GM21576 (cell line): Measurements from ENCODE around the gene MTRF1L.
A peak's percentile ranks its signal among the peaks of the same experiment; 100 is the strongest.

ENCODE experiments used
- ATAC-seq: cut with Tn5 transposase; IDR thresholded peaks from one replicate; pipeline ENCODE4 v1.9.1; 2021; ENCODE audit warnings: mild to moderate bottlenecking, moderate library complexity; ENCODE audit not compliant: unreplicated experiment

The MTRF1L gene, protein sequence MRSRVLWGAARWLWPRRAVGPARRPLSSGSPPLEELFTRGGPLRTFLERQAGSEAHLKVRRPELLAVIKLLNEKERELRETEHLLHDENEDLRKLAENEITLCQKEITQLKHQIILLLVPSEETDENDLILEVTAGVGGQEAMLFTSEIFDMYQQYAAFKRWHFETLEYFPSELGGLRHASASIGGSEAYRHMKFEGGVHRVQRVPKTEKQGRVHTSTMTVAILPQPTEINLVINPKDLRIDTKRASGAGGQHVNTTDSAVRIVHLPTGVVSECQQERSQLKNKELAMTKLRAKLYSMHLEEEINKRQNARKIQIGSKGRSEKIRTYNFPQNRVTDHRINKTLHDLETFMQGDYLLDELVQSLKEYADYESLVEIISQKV

DNA sequence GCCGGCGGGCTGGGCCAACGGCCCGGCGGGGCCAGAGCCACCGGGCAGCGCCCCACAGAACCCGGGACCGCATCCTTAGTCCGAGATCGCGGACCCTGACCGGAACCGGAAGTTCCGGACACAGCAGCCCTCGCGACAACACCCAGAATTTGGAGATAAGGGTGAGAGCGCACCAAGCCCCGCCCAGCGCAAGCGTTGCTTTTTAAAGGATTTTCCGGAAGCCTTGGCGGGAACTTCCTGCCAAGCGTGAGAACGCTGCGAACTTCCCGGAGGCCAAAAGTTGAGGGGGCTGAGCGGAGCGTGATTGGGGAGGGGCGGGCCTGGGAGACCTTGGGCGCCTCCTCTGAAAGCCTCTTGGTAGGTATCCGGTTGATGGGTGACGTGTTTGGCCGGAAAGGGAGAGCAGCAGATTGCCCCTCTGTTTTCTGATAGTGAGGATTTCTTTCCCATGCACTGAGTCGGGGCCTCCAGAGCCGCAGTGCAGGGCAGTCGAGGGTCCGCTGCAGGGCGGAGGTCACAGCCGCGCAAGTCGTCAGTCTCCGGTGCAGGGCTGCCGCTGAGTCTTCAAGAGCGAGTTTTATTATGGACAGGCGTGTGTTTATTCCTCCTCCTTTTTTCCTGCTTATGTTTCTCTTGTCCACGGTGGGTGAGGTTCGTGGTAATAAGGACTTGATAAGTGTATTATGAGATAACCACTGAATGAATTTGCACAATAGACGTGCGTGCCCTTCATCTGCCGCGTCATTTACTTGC is at the start of gene MTRF1L:
Gene MTRF1L, minus strand, starts transcription at position 97 of the 753 bp plus-strand sequence. Its CDS starts 24 bp downstream, at position 73.
- peak; percentile 91 for ATAC-seq

DNA sequence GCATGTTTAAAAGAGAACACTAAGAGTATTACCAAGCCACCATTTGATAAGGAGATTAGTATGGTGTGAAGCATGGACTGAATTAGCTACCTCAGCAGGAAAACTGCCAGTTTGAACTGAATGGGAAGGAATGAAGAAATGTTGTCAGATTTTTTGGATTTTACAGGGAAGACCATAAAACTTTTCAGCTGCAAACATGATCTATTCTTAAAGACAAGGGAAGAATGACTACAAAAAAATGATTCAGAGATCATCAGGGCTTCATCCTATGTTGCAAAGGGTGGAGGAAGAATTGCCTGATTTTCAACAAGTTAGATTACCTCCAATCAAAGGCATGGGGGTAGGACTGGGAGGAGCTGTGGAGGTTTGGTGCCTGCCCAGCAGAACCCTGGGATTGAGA is 49.3 kb upstream of the MTRF1L start:
- no peak for ATAC-seq

DNA sequence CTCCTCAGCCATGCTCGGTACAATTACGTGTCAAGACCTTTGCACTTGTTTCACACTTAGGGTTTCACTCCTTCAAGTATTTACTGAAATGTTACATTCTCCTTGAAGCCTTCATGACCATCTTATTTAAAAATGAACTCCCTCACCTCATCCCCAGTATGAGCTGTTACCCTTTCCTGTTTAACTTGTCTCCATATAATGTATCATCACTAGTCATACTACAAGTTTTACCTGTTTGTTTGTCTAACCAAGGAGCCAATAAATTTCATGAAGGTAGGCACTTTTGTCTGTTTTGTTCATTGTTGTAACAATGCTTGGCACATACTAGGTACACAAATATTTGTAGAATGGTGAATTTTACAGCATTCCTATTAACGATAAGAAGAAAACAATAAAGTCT is 46.1 kb upstream of the MTRF1L start:
- ATAC-seq, result no peak

DNA sequence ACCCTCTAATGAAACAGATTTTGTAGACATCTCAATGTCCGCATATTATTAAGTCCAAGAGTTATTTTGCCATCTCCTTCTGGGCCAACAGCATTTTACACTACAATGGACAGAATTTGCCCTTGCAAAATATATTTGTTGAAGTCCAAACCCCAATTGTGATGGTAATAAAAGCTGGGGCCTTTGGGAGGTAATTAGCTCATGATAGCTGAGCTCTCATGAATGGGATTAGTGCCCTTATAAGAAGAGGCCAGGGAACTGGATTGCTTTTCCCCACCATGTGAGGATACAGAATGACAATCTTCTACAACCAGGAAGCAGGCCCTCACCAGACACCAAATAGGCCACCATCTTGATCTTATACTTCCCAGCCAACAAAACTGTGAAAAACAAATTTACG is 44.9 kb upstream of the MTRF1L start:
- no peak for ATAC-seq

DNA sequence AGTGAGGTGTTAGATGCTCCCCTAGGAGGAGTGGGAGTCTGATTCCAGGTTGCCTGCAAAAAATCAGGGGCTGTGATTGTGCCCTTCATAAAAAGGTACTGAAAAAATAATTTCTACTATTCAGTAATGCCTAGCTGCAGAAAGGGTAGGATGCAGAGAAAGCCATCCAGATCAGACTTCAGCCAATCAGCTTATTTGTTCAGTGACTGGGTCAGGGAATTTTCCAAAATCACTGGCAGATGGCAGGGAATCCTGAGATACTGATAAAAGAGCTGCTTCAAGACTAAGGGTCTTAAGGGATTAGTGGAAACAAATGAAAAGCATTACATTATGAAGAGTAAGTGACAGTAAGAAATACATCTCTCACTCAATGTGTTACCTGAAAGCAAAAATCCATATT is 42.8 kb upstream of the MTRF1L start:
- ATAC-seq, result no peak

DNA sequence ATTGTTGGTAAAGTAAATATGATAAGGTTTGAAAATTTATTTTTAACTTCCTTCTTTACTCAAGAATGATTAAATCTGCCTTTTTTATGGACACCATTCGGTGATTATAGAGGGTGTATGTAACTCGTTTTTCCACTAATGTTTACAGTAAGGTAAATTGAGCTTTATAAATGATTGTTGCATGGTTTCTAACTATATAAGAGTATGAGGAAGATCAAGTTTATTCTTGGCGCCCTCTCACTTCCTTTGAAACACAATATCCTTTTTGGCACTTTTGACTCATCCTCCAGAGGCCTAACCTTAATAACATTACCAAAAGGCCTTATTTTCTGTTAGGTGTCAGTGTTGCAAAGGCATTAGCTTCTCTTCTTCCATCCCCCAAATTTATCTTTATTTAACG is 41.8 kb upstream of the MTRF1L start:
- no peak for ATAC-seq

DNA sequence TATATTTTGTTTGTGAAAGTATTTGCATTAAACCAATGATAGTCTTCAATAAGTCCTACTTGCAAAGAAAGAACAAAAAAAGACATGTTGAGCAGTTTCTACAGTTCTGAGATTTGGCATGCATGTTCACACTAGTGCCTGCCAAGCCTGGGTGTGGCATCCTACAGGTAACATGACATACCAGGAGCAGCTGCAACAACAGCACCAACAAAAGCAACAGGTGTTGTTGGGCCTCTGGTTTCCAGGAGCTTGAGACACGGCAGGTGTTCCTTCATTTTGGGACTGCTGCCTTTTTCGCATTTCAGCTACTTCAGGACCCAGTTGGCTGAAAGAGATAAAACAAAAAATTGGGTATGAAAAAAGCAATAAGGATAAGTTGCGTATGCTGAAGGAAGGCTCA is 41.2 kb upstream of the MTRF1L start:
- no peak for ATAC-seq

DNA sequence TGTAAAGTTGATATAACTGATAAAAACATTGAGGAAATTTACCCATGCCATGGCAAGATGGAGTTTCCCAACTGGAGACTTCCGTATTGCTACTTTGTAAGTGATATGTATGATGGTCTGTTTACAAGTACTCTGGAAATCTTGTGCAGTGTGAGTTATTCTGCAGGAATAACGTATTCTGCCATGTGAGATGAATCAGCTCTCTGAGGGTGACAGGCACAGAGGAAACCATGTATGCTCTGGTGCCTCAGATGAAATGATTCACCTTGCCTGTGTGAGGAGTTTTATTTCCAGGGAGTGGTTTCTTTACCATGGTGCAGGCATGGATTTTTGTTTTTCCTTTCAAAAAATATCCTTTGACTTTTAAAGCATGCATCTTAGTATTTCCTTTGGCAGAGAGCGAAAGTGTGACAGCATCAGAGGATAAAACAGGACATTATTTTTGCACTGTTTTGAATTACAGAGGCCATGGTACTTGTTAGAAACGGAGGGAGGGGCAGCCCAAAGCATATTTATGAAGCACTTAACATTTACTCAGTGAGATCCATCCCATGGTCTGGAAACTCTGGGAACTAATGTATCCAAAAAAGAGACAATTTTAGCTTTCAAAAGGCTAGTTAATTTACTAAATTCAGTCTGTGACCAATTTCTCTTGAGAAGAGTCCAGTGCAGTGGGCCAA is 36.0 kb upstream of the MTRF1L start:
- ATAC-seq, result no peak

DNA sequence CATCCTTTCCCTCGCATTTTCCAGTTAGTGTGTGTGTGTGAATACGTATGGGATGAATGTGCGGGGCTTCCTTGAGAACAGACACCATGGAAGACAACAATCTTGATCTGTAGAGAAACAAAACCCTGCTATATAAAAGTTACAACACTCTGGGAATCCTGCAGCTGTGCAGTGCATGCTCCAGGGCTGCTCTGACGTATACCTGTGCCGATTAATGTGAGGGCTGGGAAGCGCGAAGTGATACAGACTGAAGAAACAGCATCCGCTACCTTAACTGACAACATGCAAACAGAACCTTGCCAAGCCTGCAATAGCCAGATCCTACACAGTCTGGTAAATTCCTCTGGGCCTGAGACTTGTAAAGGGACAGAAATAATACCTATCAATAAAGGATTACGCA is 31.6 kb upstream of the MTRF1L start:
- no peak for ATAC-seq

DNA sequence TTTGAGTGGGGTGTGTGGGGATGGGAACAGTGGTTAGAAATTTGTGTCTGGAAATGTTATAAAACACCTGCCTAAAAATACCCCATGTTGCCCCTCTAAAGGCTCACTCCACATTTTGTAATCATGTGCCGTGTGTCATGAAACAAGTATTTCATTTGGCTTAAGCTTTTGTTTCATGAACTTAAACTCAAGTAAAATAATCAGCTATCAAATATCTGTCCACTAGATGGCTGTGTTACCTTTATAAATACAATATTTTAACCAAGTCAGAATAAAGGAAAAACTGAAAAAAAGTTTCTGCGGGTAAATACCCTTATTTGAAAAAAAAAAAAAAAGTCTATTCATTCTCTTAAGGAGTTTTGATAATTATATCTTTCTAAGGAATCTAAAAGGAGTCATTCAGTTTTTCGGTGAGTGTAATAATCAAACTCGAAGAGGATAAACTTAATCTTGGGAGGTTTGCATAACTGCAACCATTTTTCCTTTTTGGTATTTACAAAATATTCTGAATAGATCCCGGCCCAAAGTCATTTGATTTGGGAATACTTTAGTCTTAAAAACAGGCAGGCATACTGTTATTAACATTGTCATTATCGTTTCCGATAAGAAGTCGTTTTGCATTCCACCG is 29.9 kb upstream of the MTRF1L start:
- no peak for ATAC-seq

DNA sequence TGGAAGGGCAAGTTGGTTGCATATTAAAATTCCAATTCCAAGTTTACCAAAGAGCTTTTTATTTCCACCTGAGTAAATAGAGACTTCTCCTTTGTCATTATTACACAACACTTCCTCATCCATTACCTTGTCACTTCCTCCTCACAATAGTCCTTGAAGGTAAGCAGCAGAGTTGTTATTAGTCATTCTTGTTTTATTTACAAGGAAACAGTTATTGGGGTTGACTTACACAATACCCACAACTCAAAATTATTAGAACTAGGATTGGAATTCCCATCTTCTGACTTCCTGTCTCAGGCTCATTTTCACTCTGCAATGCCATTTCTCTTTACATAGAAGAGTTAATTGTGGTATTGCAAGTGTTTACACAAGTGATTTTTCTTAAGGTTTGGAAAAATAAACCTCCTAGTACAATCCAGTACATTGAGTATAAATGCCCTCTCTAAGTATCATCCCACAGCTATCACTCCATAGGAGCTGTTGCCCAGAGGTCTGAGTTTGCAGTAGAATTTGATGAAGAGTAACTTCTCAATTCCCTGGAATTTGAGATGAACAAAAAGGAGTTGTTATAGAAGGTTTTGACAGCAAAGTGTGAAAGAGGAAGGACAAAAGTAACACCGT is 28.9 kb upstream of the MTRF1L start:
- no peak for ATAC-seq

DNA sequence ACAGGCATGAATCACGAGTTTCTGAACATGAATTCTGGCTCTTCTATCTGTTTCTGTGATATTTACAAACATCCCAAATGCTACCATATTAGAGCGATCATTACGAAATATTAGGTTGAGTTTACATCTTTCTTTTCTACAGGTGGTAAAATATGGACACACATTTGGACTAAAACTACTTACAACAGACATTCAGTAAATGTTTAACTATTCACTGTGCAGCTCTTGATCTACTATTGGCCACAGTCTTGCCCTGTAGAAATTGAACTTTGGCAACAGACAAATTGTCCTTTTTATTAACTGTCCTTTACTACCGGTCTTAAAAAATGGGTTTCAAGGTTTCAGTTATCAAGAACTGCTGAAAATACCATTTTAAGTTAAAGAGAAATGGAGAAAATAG is 26.5 kb upstream of the MTRF1L start:
- ATAC-seq, result no peak

DNA sequence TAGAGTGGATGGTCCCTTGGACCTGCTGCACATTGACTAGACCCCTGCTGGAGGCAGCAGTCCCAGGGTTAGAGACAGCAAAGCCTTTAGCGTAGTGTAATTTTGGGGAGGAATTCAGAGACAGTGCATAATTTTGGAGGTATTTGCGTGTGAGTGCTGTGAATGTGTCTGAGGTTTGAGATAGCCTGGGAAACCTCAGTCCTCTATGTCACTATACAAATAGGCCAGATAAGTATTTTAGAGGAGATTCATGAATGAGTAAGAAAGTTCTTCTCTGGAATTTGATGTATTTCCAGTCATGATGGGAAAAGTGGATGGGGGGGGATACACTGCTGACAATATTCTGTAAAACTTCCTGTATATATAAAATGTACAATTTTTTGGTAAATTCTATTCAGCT is 25.8 kb upstream of the MTRF1L start:
- no peak for ATAC-seq

DNA sequence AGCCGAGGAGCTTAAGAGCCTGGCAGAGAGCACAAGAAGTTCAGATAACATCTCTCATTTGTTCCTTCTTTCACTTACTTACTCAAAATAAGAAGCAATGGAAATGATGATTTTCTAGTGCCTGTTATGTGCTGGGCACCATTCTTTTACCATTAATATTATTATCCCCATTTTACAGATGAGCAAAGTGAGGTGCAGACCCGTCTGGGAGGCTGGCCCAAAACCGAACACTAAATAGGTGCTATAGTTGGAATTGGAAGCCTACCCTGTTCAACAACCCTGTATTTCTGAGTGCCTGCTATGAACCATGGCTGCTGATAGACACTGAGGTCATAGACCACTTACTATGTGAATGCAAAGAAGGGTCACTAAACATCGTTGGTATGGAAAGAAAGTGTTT is 25.0 kb upstream of the MTRF1L start:
- ATAC-seq, result no peak

DNA sequence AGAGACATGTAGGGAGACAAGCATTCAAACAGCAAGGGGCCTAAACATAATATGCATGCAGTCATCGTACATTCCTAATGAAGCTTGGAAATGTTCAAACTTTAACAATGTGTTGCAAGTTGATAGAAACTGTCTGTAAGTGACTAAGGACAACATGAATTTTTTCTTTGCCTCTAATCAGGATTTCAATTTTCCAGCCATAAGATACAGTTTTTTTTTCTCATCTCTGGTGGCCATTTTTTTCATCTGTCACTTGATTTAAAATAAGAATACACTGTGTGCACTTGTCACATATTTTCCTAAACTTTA is 22.2 kb upstream of the MTRF1L start:
- ATAC-seq, result no peak

DNA sequence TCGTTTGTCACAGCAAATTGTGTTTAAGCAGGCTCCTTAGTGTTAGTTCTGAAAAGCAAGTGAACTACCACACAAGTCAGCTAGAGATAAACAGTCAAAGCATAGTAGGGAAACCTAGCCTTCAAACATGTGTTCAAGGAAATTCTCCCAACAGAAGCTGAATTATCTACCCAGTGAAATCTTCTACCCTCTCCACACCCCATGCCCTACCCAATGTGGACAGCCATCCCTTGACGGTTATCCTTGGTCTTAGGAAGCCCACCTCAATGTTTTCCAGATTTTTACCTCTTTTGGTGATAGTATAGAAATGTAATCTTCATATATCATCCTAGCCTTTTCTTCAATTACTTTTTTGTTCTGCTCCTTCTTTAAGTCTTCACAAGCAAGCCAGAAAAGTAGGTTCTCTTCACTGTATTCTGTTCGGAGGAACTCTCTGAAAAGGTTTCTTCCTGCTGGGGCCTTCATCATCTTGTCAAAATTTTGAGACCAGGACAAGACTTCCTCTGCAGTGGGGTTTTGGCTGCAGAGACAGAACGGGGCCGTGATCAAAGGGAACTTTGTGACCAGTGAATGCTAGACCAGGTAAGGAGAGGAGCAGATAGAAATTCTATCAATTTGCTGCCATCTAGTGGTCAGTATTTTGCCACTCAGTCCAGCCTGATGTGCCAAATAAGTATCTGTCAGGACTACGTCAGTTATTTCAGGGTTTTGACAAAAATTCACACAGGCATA is 21.6 kb upstream of the MTRF1L start:
- peak; percentile 100 for ATAC-seq

DNA sequence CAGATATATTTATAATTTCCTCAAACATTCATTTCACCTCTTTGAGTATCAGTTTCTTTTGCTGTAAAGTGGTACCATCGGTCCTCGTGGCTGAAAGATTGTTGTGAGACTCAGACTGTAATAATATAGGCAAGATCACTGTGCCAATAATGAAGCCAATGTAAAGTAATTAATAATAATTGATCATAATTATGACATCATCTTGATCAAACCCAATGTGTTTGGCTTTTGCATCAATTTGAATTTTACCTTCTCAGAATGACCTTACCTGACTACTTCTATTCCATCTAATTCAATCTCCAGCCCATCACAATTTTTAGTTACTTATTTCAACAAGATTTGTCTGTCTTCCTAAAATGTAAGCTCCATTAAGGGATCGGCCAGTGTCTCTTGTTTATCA is 15.8 kb upstream of the MTRF1L start:
- no peak for ATAC-seq

DNA sequence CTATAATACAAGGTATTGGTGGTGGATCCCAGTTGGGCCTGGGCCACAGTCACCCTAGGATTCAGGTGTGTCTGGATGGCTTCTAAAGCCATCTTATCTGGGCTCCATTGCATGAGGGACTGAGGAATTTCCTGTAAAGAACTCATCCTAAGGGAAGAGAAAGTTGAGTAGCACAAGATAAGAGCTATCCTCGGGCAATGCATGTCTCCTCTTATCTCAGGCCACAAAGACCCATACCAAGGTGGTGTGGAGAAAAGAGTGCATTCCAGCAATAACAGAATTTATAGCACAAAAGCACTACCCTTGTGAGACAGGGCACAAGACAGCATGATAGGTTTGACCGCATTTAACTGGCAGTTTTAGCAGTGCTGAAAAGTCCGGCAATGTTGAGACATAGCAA is 14.3 kb upstream of the MTRF1L start:
- ATAC-seq, result no peak

DNA sequence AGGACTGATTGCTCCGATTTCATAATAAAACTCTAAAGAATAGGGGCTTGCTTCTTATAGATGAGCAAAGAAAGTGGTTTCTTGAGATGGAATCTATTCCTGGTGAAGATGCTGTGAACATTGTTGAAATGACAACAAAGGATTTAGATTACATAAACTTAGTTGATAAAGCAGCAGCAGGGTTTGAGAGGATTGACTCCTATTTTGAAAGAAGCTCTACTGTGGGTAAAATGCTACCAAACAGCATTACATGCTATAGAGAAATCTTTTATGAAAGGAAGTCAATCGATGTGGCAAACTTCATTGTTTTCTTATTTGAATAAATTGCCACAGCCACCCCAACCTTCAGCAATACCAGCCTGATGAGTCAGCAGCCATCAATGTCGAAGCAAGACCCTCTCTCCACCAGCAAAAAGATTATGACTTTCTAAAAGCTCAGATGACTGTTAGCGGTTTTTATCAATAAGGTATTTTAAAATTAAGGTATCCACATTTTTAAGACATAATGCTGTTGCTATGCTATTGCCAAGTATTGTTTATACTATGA is 12.7 kb upstream of the MTRF1L start:
- ATAC-seq, result no peak

DNA sequence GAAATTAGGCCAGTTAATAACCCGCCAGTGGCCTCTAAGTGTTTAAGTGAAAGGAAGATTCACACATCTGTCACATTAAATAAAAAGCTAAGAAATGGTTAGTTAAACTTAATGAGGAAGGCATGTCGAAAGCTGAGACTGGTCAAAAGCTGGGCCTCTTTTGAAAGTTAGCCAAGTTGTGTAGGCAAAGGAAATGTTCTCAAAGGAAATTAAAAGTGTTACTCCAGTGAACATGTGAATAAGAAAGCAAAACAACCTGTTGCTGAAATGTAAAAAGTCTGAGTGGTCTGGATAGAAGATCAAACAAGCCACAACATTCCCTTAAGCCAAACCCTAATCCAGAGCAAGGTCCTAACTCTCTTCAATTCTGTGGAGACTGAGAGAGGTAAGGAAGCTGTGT is 10.9 kb upstream of the MTRF1L start:
- no peak for ATAC-seq
